Endothelial cell of umbilical vein (primary cell): ENCODE measurements around the gene SCRN3.

Source experiments
- CTCF ChIP-seq, 2 donors: IDR thresholded peaks; 1 replicate in 1 of 2; 2 replicates in 1 of 2; pipeline ENCODE4 v1.5.1; 2011; ENCODE audit warnings: low read length in 2 of 2, mild to moderate bottlenecking in 2 of 2, moderate library complexity in 2 of 2, control low read depth in 1 of 2, inconsistent platforms in 1 of 2, low read depth in 1 of 2; ENCODE audit not compliant: insufficient read depth in 1 of 2; ENCODE audit errors: extremely low read depth in 1 of 2
- EZH2 ChIP-seq: IDR thresholded peaks from 2 replicates; pipeline ENCODE4 v1.6.1; 2012; ENCODE audit warnings: borderline replicate concordance, low read depth, mild to moderate bottlenecking, moderate library complexity, low read length, inconsistent platforms; ENCODE audit not compliant: severe bottlenecking
- GATA2 ChIP-seq: IDR thresholded peaks from 2 replicates; pipeline ENCODE4 v1.7.0; 2011; ENCODE audit warnings: low read depth, mild to moderate bottlenecking, moderate library complexity, mixed read lengths, low read length; ENCODE audit not compliant: insufficient read length, insufficient read depth
- JUN ChIP-seq: IDR thresholded peaks from 2 replicates; pipeline ENCODE4 v1.6.1; 2011; ENCODE audit warnings: borderline replicate concordance, low read depth; ENCODE audit not compliant: insufficient read length, insufficient read depth
- MAX ChIP-seq: IDR thresholded peaks from 2 replicates; pipeline ENCODE4 v1.6.1; 2011; ENCODE audit not compliant: insufficient read depth, insufficient read length
- MYC ChIP-seq: IDR thresholded peaks from one replicate; pipeline ENCODE4 v1.6.1; 2011; ENCODE audit warnings: mild to moderate bottlenecking, low read depth, low read length
- POLR2A ChIP-seq: IDR thresholded peaks from 2 replicates; pipeline ENCODE4 v1.6.1; 2012; ENCODE audit warnings: low read depth, mild to moderate bottlenecking, control low read depth, low read length
- POLR2AphosphoS5 ChIP-seq: IDR thresholded peaks from 2 replicates; pipeline ENCODE4 v1.6.1; 2012; ENCODE audit warnings: low read depth, mild to moderate bottlenecking, control low read depth, low read length, moderate library complexity; ENCODE audit not compliant: insufficient read depth

- TF ChIP-seq POLR2A (no peak), CTCF (IDR thresholded peaks at IDR 0.05; ENCODE audit: extremely low read depth in 1 of 2, insufficient read depth in 1 of 2, low read depth in 1 of 2, low read length in 2 of 2) (no peak), EZH2 (no peak), POLR2AphosphoS5 (no peak), JUN (no peak), MYC (no peak), MAX (no peak), GATA2 (no peak)
Observed at GRCh38 chr2:174400853-174401252, 5.3 kb downstream of the SCRN3 start.
